ENCODE measurements around the gene TMEM41B.
"Not testable (repeated sequence)": the region's sequence is repeated elsewhere in the genome, so short reads cannot be mapped to it uniquely, and the experiment has no call there.

Gene TMEM41B

GRCh38 chr11:9319377-9320001, 5.1 kb upstream of the TMEM41B start:
- H3K9me3 ChIP-seq; in situ Hi-C loops (cut with MboI; ENCODE audit: low sequenced_read_pairs); H3K4me3 ChIP-seq; H3K27me3 ChIP-seq (ENCODE audit: low read depth); H3K36me3 ChIP-seq (replicated peaks): not testable (repeated sequence)
- H3K4me1 ChIP-seq, result peaks cover 38% of the 10 kb centered on the region
- DNase-seq (ENCODE audit: low spot score in 2 of 2), result peak; percentile 60 to 75

- H3K27me3 ChIP-seq (ENCODE audit: low read depth); in situ Hi-C loops (cut with MboI; ENCODE audit: low sequenced_read_pairs); H3K4me3 ChIP-seq; H3K36me3 ChIP-seq (replicated peaks); H3K9me3 ChIP-seq: not testable (repeated sequence)
- DNase-seq (ENCODE audit: low spot score in 2 of 2), result peak; percentile 34 to 62
- H3K4me1 ChIP-seq, result peaks cover 38% of the 10 kb centered on the region
Measured at GRCh38 chr11:9318442-9319376, 4.3 kb upstream of the TMEM41B start.

DNA sequence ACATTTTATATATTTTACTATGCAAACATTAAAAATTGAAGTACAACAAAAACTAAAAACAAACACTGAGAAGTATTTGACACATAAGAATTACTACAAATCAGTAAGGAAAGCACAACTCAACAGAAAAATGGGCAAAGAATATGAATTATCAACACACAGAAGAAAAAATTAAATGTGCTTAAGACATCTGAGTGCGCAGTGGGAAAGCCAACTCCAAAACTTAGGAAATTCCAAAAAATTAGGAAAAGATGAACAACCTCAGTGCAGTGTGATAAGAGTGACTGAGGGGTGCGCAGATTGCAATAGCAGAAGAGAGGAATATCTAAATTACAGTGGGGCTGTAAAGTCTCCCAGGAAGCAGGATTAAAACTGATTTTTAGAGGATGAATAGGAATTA, 1.9 kb upstream of the TMEM41B start:
- Histone ChIP-seq H3K27me3 (ENCODE audit: low read depth) (no peaks in the 10 kb centered on the region), H3K9me3 (no peaks in the 10 kb centered on the region), H3K4me3 (no peak overlapping the region), H3K36me3 (replicated peaks) (no peaks in the 10 kb centered on the region), H3K4me1 (peaks cover 42% of the 10 kb centered on the region)
- DNase-seq (ENCODE audit: low spot score in 2 of 2), result no peak
- in situ Hi-C loops (cut with MboI; ENCODE audit: low sequenced_read_pairs), result no loop called here

DNA sequence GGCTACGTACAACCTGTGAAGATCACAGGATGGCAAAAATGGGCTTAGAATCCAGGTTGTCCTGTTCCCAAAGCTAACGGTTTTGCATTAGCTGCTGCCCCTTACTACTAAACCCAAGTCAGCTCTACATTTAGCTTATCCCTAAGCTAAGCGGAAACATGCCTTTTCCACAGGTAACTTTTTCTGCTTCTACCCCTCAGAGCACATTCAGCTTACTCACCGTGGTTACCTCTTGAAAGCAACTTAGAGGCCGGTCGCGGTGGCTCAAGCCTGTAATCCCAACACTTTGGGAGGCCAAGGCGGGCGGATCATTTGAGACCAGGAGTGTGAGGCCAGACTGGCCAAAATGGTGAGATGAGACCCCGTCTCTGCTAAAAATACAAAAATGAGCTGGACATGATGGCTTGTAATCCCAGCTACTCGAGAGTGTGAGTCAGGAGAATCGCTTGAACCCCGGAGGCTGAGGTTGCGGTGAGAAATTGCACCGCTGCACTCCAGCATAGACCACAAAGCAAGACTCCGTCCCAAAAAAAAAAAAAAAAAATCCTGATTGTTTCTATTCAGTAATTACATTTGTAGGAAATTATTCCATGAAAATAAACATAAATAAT, 790 bp upstream of the TMEM41B start:
- peaks cover 42% of the 10 kb centered on the region for H3K4me1 ChIP-seq

DNA sequence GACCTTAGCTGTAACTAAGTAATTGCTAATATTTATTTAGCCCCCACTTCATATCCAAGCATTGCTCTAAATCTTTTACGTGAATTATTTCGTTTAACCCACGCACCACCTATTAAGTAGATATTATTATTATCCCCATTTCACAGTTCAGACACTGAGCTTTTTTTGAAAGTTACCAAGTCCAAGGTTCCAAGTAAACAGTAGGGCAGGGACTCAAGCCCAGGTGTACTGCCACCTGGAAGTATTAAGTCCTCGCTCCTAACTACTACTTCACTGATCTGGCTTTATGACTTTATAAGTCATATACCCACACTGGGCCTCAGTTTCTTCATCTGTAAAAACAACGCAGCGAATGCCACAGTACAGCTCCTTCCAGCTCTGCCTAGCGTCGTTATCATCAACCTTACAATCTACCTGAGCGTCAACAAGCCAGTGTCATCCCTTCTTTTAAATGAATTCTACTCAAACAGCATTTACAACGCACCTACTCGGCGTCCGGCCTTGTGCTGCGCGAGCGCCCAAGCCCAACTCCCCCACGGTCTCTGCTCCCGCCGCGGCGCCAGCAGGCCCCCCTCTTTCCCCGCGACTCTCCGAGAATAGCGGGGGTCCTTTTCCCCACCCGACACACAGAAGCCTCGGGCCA, 624 bp downstream of the TMEM41B start:
- Histone ChIP-seq H3K36me3 (replicated peaks) (no peaks in the 10 kb centered on the region), H3K4me1 (peaks cover 30% of the 10 kb centered on the region), H3K9me3 (no peaks in the 10 kb centered on the region), H3K4me3 (peak overlapping the region; percentile 94), H3K27me3 (ENCODE audit: low read depth) (no peaks in the 10 kb centered on the region)
- in situ Hi-C loops (cut with MboI; ENCODE audit: low sequenced_read_pairs), result loop anchor here (5.0 kb wide), 1 partner anchor 74 kb away; no protein-coding TSS in a partner anchor
- DNase-seq (ENCODE audit: low spot score in 2 of 2), result peak in 1 of 2 experiments; percentile 29

More for the DNA sequence above, 790 bp upstream of the TMEM41B start:
- in situ Hi-C loops (cut with MboI; ENCODE audit: low sequenced_read_pairs), result no loop called here
- Histone ChIP-seq H3K9me3 (no peaks in the 10 kb centered on the region), H3K36me3 (replicated peaks) (no peaks in the 10 kb centered on the region), H3K4me3 (peak overlapping the region; percentile 31), H3K27me3 (ENCODE audit: low read depth) (no peaks in the 10 kb centered on the region)
- peak in 1 of 2 experiments; percentile 36 for DNase-seq (ENCODE audit: low spot score in 2 of 2)

DNA sequence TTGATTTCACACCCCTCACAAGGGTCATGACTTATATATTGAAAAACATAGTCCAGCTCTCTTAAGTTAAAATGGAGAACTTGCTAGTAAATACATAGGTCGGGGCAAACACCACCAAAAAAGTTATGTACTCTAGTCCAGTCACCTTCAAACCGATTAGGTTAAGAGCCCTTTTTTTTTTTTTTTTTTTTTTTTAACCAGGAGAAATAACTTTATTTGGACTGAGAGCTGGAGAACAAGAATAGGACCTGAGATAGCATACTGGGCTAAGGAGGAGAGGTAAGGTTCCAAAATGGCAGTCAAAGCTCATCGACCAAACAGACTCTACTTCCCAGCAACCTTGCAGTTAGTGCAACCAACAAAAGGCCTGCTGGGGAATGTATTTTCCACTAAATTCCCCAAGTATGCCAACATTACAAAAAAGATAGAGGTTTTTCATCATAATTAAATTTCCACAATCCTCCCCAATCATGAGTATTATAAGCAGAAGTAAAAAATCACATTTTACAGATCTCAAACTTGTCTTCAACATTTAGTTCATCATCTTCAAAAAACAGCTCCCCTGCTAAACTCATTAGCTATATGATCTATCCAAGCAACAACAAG, 3.8 kb downstream of the TMEM41B start:
- H3K9me3 ChIP-seq, result peaks cover 3% of the 10 kb centered on the region; the same call in 1 of the 2 replicates
- no peak overlapping the region for H3K4me3 ChIP-seq
- no peaks in the 10 kb centered on the region for H3K27me3 ChIP-seq (ENCODE audit: low read depth)
- peaks cover 3% of the 10 kb centered on the region for H3K36me3 ChIP-seq (replicated peaks)
- no peak for DNase-seq (ENCODE audit: low spot score in 2 of 2)
- in situ Hi-C loops (cut with MboI; ENCODE audit: low sequenced_read_pairs), result loop anchor here (5.0 kb wide), 1 partner anchor 77 kb away; no protein-coding TSS in a partner anchor
- H3K4me1 ChIP-seq, result peaks cover 9% of the 10 kb centered on the region

DNA sequence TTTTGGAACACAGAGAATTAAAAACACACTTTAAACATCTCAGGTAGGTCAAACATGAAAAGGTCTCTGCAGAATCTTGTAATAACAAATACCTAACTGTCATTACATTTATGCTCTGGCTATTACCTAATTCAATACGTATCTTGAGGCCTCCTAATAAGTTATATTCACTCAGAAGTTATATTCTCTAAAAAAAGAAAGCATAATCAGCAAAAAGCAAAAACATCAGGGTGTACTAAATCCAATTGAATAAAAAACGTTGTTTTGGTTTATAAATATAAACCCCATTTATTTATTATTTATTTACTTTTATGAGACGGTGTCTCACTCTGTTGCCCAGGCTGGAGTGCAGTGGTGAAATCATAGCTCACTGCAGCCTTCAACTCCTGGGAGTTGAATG, 10.2 kb downstream of the TMEM41B start:
- peaks cover 2% of the 10 kb centered on the region; the same call in 1 of the 2 replicates for H3K4me1 ChIP-seq
- H3K4me3 ChIP-seq, result no peak overlapping the region
- DNase-seq (ENCODE audit: low spot score in 2 of 2), result no peak
- H3K9me3 ChIP-seq, result peaks cover 3% of the 10 kb centered on the region; the same call in 1 of the 2 replicates
- in situ Hi-C loops (cut with MboI; ENCODE audit: low sequenced_read_pairs), result no loop called here
- H3K36me3 ChIP-seq (replicated peaks), result peaks cover 7% of the 10 kb centered on the region
- no peaks in the 10 kb centered on the region for H3K27me3 ChIP-seq (ENCODE audit: low read depth)

GRCh38 chr11:9302448-9302847, 11.9 kb downstream of the TMEM41B start:
- H3K4me3 ChIP-seq, result no peak overlapping the region

DNA sequence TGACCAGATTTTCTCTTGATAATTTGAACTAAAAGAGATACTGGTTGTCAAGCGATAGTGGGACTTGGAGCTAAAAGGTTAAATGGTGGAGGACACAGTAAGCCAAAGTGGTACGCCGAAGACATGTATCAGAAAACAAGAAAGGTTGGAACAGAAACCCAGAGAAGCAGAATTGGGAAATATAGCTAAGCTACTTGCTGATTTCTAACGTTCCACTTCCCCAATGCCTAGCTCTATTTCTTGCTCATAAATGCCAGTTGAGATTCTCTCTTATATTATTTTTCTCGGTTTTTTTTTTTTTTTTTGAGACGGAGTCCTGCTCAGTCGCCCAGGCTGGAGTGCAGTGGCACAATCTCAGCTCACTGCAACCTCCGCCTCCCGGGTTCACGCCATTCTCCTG, 12.7 kb downstream of the TMEM41B start:
- in situ Hi-C loops (cut with MboI; ENCODE audit: low sequenced_read_pairs), result no loop called here
- no peaks in the 10 kb centered on the region for H3K9me3 ChIP-seq
- DNase-seq (ENCODE audit: low spot score in 2 of 2), result no peak

More at GRCh38 chr11:9302448-9302847, 11.9 kb downstream of the TMEM41B start:
- no peaks in the 10 kb centered on the region for H3K27me3 ChIP-seq (ENCODE audit: low read depth)
- H3K9me3 ChIP-seq, result no peaks in the 10 kb centered on the region
- H3K4me1 ChIP-seq, result peaks cover 2% of the 10 kb centered on the region; the same call in 1 of the 2 replicates
- DNase-seq (ENCODE audit: low spot score in 2 of 2), result no peak
- in situ Hi-C loops (cut with MboI; ENCODE audit: low sequenced_read_pairs), result no loop called here
- H3K36me3 ChIP-seq (replicated peaks), result peaks cover 12% of the 10 kb centered on the region

GRCh38 chr11:9293646-9294045, 20.7 kb downstream of the TMEM41B start:
- H3K9me3 ChIP-seq, result no peaks in the 10 kb centered on the region
- H3K36me3 ChIP-seq (replicated peaks), result peaks cover 15% of the 10 kb centered on the region
- H3K4me3 ChIP-seq, result no peak overlapping the region
- H3K4me1 ChIP-seq, result no peaks in the 10 kb centered on the region
- in situ Hi-C loops (cut with MboI; ENCODE audit: low sequenced_read_pairs), result no loop called here
- DNase-seq (ENCODE audit: low spot score in 2 of 2), result no peak
- no peaks in the 10 kb centered on the region for H3K27me3 ChIP-seq (ENCODE audit: low read depth)

More for the DNA sequence above, 12.7 kb downstream of the TMEM41B start:
- H3K4me3 ChIP-seq, result no peak overlapping the region
- no peaks in the 10 kb centered on the region for H3K27me3 ChIP-seq (ENCODE audit: low read depth)
- peaks cover 20% of the 10 kb centered on the region for H3K36me3 ChIP-seq (replicated peaks)
- peaks cover 2% of the 10 kb centered on the region; the same call in 1 of the 2 replicates for H3K4me1 ChIP-seq

DNA sequence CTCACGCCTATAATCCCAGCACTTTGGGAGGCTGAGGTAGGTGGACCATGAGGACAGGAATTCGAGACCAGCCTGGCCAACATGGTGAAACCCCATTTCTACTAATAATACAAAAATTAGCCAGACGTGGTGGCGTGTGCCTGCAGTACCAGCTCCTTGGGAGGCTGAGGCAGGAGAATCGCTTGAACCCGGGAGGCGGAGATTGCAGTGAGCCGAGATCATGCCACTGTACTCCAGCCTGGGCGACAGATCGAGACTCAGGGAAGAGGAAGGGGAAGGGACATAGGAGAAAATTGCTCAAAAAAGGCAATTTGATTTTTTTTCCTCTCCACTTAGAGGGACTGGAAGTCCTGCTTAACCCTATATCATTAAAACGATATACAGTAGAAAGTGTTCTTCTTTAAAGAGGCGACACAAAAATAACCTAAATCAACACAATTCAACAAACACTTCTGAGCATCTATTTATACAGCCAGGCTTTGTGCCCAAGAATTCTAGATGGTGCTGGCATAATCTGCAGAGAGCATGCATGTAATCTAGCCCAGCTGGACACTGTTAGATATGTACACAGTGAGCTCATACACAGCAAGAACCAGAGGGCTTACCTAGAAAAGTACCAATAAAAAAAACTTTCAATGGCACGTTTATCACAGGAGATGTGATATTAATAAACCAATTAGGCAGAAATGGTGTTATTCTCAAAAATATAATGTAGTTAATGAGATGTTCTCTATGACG, 28.4 kb downstream of the TMEM41B start:
- H3K27me3 ChIP-seq (ENCODE audit: low read depth), result no peaks in the 10 kb centered on the region
- H3K4me3 ChIP-seq, result no peak overlapping the region
- H3K9me3 ChIP-seq, result no peaks in the 10 kb centered on the region
- in situ Hi-C loops (cut with MboI; ENCODE audit: low sequenced_read_pairs), result no loop called here
- no peaks in the 10 kb centered on the region; the same call in 1 of the 2 replicates for H3K4me1 ChIP-seq
- peaks cover 21% of the 10 kb centered on the region for H3K36me3 ChIP-seq (replicated peaks)
- DNase-seq (ENCODE audit: low spot score in 2 of 2), result no peak

DNA sequence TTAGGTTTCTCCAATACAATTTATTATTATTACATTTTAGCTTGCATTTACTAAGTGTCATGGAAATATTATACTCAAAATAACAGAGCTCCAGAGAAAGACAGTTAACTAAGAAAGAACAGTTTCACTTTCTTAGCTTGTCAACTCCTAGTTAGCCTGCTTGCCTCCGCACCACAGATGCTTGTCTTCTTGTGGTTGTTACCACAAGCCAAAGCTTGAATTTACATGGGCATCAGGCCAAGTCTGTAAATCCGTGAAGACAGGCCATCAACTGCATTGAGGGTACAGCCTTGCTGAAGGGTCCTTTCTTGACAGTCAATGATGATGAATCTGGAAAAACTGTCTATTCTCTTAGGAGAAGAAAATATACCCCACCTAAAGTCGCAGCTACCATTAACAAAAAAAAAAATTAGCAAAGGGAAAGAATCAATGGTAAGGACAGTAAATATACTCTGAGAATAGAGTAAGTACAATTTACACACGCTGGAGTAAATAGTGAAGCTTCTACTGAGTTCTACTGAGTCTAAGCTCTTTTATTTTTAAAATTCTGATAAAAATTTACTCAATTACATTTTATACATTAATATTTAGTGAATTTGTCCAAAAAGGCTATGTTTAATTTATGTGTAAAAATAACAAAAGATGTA, 33.6 kb downstream of the TMEM41B start:
- H3K4me3 ChIP-seq, result no peak overlapping the region
- DNase-seq (ENCODE audit: low spot score in 2 of 2), result no peak
- in situ Hi-C loops (cut with MboI; ENCODE audit: low sequenced_read_pairs), result no loop called here
- no peaks in the 10 kb centered on the region for H3K27me3 ChIP-seq (ENCODE audit: low read depth)
- peaks cover 15% of the 10 kb centered on the region for H3K36me3 ChIP-seq (replicated peaks)
- no peaks in the 10 kb centered on the region for H3K9me3 ChIP-seq
- no peaks in the 10 kb centered on the region for H3K4me1 ChIP-seq
